ENCODE data around the gene ATP9A. TPM values are rescaled to one million over a fixed set of nuclear protein-coding genes. Genes with fewer than 3 reads are reported as not detected.
A peak's percentile ranks its signal among the peaks of the same experiment; 100 is the strongest.
"Not testable (repeated sequence)": the region's sequence is repeated elsewhere in the genome, so short reads cannot be mapped to it uniquely, and the experiment has no call there.

ATP9A gene
- total RNA-seq, 2 experiments from 2014 or later: 0.11 to 0.19 TPM

GRCh38 chr20:51740838-51741237, 27.4 kb downstream of the ATP9A start:
- no peak for TF ChIP-seq CTCF (IDR thresholded peaks at IDR 0.05)
- Mint-ChIP-seq H3K27me3 (peaks cover 4% of the 10 kb centered on the region), H3K4me3 (no peak overlapping the region), H3K4me1 (ENCODE audit: low read depth) (no peaks in the 10 kb centered on the region), H3K36me3 (ENCODE audit: low read depth) (no peaks in the 10 kb centered on the region), H3K27ac (no peak overlapping the region), H3K9me3 (no peaks in the 10 kb centered on the region)
- no peak for ATAC-seq (ENCODE audit: poor library complexity)
- no peaks in the 10 kb centered on the region for H3K27me3 ChIP-seq (ENCODE audit: control insufficient read depth in 1 of 2, insufficient read depth in 2 of 2, low read length in 2 of 2)
- H3K36me3 ChIP-seq (ENCODE audit: insufficient read depth, low read length): no peaks in the 10 kb centered on the region
- no peak for DNase-seq
- CTCF ChIA-PET: no interaction called here
- no peaks in the 10 kb centered on the region for H3K4me1 ChIP-seq (ENCODE audit: insufficient read depth, low read length)
- no peak overlapping the region for H3K4me3 ChIP-seq (ENCODE audit: low read length)
- no peaks in the 10 kb centered on the region for H3K9me3 ChIP-seq (ENCODE audit: control insufficient read depth in 1 of 2, insufficient read depth in 1 of 2, low read length in 2 of 2)
- intact Hi-C loops (cut with DNase I, micrococcal nuclease): no loop called here
- H3K27ac ChIP-seq (ENCODE audit: low read depth in 1 of 2, low read length in 2 of 2): no peak overlapping the region
- POLR2A ChIA-PET: no interaction called here

- intact Hi-C loops (cut with DNase I, micrococcal nuclease); H3K27me3 Mint-ChIP-seq; H3K4me3 ChIP-seq (ENCODE audit: low read length); H3K27ac ChIP-seq (ENCODE audit: low read depth in 1 of 2, low read length in 2 of 2); DNase-seq; H3K36me3 ChIP-seq (ENCODE audit: insufficient read depth, low read length); H3K9me3 ChIP-seq (ENCODE audit: control insufficient read depth in 1 of 2, insufficient read depth in 1 of 2, low read length in 2 of 2); CTCF ChIA-PET; H3K27ac Mint-ChIP-seq; H3K9me3 Mint-ChIP-seq; H3K36me3 Mint-ChIP-seq (ENCODE audit: low read depth); H3K4me1 ChIP-seq (ENCODE audit: insufficient read depth, low read length); H3K4me1 Mint-ChIP-seq (ENCODE audit: low read depth); POLR2A ChIA-PET; ATAC-seq (ENCODE audit: poor library complexity); H3K27me3 ChIP-seq (ENCODE audit: control insufficient read depth in 1 of 2, insufficient read depth in 2 of 2, low read length in 2 of 2); H3K4me3 Mint-ChIP-seq: not testable (repeated sequence)
These were observed 27.9 kb downstream of the ATP9A start for GRCh38 chr20:51740308-51740707.

GRCh38 chr20:51739722-51740249, 28.4 kb downstream of the ATP9A start:
- CTCF ChIA-PET: no interaction called here
- Histone ChIP-seq H3K36me3 (ENCODE audit: insufficient read depth, low read length) (no peaks in the 10 kb centered on the region), H3K27me3 (ENCODE audit: control insufficient read depth in 1 of 2, insufficient read depth in 2 of 2, low read length in 2 of 2) (no peaks in the 10 kb centered on the region), H3K4me3 (ENCODE audit: low read length) (no peak overlapping the region), H3K4me1 (ENCODE audit: insufficient read depth, low read length) (no peaks in the 10 kb centered on the region), H3K9me3 (ENCODE audit: control insufficient read depth in 1 of 2, insufficient read depth in 1 of 2, low read length in 2 of 2) (no peaks in the 10 kb centered on the region), H3K27ac (ENCODE audit: low read depth in 1 of 2, low read length in 2 of 2) (no peak overlapping the region)
- Mint-ChIP-seq H3K4me3 (no peak overlapping the region), H3K27ac (no peak overlapping the region), H3K9me3 (no peaks in the 10 kb centered on the region), H3K27me3 (no peaks in the 10 kb centered on the region), H3K36me3 (ENCODE audit: low read depth) (no peaks in the 10 kb centered on the region), H3K4me1 (ENCODE audit: low read depth) (no peaks in the 10 kb centered on the region)
- ATAC-seq (ENCODE audit: poor library complexity): no peak
- TF ChIP-seq CTCF (IDR thresholded peaks at IDR 0.05): no peak
- intact Hi-C loops (cut with DNase I, micrococcal nuclease): no loop called here
- DNase-seq: no peak
- POLR2A ChIA-PET: no interaction called here

GRCh38 chr20:51738877-51739447, 29.2 kb downstream of the ATP9A start:
- ATAC-seq (ENCODE audit: poor library complexity) (no peak), DNase-seq (peak in 1 of 14 experiments; percentile 4)
- Histone ChIP-seq H3K36me3 (ENCODE audit: insufficient read depth, low read length) (no peaks in the 10 kb centered on the region), H3K4me3 (ENCODE audit: low read length) (no peak overlapping the region), H3K4me1 (ENCODE audit: insufficient read depth, low read length) (no peaks in the 10 kb centered on the region), H3K9me3 (ENCODE audit: control insufficient read depth in 1 of 2, insufficient read depth in 1 of 2, low read length in 2 of 2) (no peaks in the 10 kb centered on the region), H3K27ac (ENCODE audit: low read depth in 1 of 2, low read length in 2 of 2) (no peak overlapping the region), H3K27me3 (ENCODE audit: control insufficient read depth in 1 of 2, insufficient read depth in 2 of 2, low read length in 2 of 2) (no peaks in the 10 kb centered on the region)
- POLR2A ChIA-PET: no interaction called here
- CTCF ChIA-PET: no interaction called here
- Mint-ChIP-seq H3K4me1 (ENCODE audit: low read depth) (no peaks in the 10 kb centered on the region), H3K27me3 (no peaks in the 10 kb centered on the region), H3K9me3 (no peaks in the 10 kb centered on the region), H3K36me3 (ENCODE audit: low read depth) (no peaks in the 10 kb centered on the region), H3K4me3 (no peak overlapping the region), H3K27ac (no peak overlapping the region)
- TF ChIP-seq CTCF (IDR thresholded peaks at IDR 0.05): no peak
- intact Hi-C loops (cut with DNase I, micrococcal nuclease): no loop called here

GRCh38 chr20:51738261-51738660, 29.9 kb downstream of the ATP9A start:
- H3K27me3 Mint-ChIP-seq; CTCF ChIA-PET; H3K4me3 ChIP-seq (ENCODE audit: low read length); ATAC-seq (ENCODE audit: poor library complexity); DNase-seq; H3K27ac ChIP-seq (ENCODE audit: low read depth in 1 of 2, low read length in 2 of 2); H3K9me3 ChIP-seq (ENCODE audit: control insufficient read depth in 1 of 2, insufficient read depth in 1 of 2, low read length in 2 of 2); H3K36me3 Mint-ChIP-seq (ENCODE audit: low read depth); H3K9me3 Mint-ChIP-seq; H3K27me3 ChIP-seq (ENCODE audit: control insufficient read depth in 1 of 2, insufficient read depth in 2 of 2, low read length in 2 of 2); H3K4me1 Mint-ChIP-seq (ENCODE audit: low read depth); H3K4me3 Mint-ChIP-seq; H3K36me3 ChIP-seq (ENCODE audit: insufficient read depth, low read length); POLR2A ChIA-PET; intact Hi-C loops (cut with DNase I, micrococcal nuclease); H3K4me1 ChIP-seq (ENCODE audit: insufficient read depth, low read length); H3K27ac Mint-ChIP-seq: not testable (repeated sequence)

All from CD4-positive, alpha-beta T cell (primary cell).